HG03432 (cell line): ENCODE results near the gene MIER3.
"Not testable (repeated sequence)": the region's sequence is repeated elsewhere in the genome, so short reads cannot be mapped to it uniquely, and the experiment has no call there.

Source experiments
- ATAC-seq: cut with Tn5 transposase; IDR thresholded peaks from one replicate; pipeline ENCODE4 v1.9.1; 2021; ENCODE audit warnings: mild to moderate bottlenecking, moderate library complexity; ENCODE audit not compliant: unreplicated experiment

MIER3 gene

GRCh38 chr5:56951946-56952691, at the start of gene MIER3:
MIER3 (minus strand) TSS chr5:56952123; CDS start chr5:56952102, 21 bp downstream.
- peak; percentile 94 for ATAC-seq

- ATAC-seq = no peak
These were observed 43.7 kb upstream of the MIER3 start for GRCh38 chr5:56995596-56995995.

DNA sequence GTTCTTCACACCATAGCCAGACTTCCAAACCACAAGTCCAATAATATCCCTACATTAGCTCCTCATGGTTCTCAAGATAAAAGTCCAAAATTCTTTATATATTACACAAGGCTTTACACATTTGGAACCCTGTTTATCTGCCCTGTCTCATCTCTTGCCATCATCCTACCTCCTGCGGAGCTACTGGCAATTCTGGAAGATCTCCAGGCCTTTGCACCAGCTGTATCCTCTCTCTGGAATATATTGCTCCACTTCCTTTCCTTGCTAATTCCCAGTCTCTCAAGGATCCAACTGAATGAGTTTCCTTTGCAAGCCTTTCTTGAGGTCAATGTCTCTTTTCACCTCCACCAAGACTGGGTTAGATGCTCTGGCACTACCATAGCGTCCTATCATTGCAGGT, 41.3 kb upstream of the MIER3 start:
- no peak for ATAC-seq

GRCh38 chr5:56989676-56990075, 37.8 kb upstream of the MIER3 start:
- ATAC-seq = no peak

DNA sequence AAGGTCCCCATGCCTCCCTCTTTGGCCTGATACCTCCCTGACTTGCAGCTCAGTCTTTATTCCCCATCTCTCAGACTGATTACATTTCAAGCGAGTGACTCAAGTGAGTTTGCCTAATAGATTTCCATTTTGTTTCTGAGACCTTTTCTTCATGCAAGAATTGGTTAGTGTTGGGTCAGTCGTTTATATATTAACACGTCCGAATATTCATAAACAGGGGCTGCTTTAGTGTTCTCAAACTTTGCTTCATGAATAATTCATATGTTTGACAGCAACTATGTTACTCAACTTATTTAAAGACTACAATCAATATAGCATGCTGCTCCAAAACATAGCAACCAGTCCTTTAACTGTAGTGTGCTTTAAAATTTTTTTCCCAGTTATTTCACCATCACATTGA, 36.6 kb upstream of the MIER3 start:
- no peak for ATAC-seq

DNA sequence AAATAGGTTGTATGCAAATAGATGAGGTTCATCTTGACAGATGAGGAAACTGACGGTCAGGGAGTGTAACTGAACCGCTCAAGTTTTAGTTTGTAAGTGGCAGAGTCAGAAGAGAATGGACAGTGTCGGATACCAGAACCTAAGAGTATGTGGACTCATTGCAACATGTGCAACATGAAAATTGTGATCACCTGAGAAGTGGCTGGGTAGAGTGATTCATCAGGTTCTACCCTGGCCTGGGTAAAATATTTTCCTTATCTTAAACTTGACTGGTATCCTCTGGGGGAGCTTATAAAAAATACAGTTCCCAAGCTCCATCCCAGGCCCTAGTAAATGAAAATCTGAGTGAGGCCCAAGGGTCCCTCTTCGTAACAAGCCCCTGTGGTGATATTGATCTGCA, 35.2 kb upstream of the MIER3 start:
- no peak for ATAC-seq

- ATAC-seq = peak; percentile 39
These were observed 34.7 kb upstream of the MIER3 start for GRCh38 chr5:56986626-56986947.

DNA sequence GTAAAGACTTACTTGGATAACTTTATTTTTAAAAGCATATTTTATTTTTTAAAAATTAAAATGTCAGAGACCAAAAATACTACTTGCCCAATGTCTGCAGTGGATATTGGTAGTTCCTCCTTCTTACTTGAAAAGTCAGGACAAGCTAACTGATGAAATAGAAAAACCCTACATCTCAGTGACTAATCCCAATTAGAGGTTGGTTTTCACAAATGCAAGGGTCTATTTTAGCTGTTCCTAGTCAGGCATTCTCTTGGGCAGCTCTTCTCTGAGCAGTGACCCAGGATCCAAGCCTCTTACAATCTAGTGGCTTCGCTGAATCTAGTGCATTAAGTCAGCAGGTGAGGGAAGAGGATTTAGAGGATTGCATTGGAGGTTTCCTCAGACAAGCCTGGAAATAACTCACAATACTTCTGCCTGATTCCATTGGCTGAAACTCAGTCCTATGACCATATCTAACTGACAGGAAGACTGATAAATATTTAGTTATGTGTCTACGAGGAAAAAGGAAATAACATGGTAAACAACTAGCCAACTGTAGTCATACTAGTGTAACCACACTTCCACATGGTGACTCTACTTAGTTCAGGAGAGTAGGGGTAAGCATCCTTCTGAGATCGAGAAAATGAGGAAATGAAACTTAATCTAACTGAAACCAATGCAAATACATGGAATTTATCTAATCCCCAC, 34.2 kb upstream of the MIER3 start:
- peak; percentile 55 for ATAC-seq

DNA sequence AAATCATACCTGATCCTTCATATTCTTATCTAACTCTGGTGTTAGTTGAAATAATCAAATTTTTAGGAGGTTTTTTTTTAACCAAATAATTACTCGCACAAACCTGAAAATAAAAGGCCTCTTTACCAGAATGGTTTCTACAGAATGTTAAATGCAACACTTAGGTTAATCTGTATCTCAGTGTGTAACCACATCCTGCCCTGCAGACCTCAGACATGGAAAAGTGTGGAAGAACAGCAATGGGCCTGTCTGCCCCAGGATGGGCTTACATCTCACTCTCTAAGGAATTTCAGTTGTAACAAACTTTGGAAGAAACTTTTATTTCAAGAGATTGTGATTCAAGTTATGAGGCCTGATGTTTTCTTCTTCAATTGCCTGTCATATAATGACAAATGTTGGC, 32.5 kb upstream of the MIER3 start:
- ATAC-seq = no peak

DNA sequence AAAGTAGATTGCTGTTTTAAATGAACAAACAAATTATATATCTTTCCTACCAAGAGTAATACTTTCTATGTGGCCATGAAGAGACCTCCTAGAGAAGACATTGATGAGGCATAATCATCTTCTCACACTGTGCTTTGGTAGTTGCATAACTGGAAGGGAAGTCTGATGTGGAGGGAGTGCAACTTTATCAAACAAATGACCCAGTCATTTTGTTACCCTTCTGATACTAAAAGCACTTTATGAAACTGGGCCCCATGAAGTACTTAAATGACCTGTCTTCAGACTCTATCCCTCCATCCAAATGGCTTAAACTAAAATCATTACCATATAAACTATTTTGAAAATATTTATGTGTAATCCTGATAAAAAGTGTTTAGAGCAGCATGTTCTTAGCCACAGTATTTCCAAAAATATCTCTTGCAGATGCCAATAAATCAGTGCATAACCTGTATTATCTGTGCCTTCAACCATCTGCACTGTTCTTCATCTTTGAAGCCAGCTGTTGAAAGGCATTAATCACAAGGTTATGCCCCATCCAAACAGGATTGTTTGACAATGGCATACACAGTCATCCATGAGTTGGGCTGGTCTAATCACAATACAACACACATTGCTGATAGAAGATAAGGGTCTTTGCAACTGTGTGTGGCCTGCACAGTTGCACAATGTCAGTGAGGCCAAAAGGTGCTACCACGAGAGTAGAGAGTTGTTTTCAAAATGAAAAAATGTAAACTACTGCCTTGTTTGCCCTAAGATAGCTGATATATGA, 31.9 kb upstream of the MIER3 start:
- ATAC-seq = peak; percentile 69

- ATAC-seq = no peak
These were observed 29.8 kb upstream of the MIER3 start for GRCh38 chr5:56981548-56982315.

GRCh38 chr5:56979968-56980367, 28.0 kb upstream of the MIER3 start:
- no peak for ATAC-seq

DNA sequence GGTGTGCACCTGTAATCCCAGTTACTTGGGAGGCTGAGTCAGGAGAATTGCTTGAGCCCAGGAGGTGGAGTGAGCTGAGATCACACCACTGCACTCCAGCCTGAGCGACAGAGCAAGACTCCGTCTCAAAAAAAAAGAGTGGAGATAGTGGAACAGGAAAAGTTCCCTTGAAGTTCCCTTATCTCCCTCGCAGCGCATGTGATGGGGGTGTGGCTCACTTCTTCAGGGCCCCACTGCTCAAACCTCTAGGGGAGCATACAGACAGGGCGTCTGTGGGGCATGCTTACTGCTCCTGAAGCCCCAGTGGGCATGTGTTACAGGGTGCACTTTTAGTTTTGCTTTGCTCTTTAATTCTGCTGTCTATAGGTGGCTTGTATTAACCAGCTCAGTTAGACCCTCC, 27.6 kb upstream of the MIER3 start:
- ATAC-seq = not testable (repeated sequence)

DNA sequence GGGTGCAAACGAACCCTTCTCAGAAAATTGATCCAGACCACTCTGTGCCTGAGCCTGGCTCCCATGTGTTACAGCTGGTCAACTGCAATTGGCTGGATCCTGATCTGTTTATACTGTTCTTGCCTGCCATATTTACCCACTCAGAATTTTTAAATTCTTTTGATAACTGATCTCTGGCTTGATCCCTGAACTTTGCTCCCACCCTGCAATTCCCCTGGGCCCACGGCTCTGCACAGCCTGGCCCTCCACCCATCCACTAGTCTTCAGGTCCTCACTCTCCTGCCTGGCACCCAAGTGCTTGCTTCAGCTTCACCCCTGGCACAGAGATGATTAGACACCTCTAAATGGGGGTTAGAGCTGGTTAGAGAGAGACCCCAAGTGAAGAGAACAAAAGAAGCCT, 25.9 kb upstream of the MIER3 start:
- ATAC-seq = no peak

DNA sequence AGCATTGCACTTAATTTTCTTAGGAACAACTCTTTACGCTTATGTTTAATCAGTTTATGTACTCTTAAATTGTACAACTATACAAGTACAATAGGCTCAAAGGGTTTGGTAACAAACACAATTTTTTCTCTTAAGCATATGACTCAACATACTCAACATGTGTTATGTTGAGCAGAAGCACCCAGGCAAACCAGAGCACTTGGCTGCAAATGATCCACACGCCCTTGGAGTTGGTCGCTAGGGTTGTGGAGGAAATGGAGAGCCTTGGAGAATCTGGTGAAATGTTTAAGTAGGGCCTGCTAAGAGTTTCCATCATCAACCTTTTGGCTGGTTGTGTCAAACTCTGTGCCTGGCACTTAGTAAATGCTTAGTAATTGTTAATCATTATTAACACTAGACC, 25.1 kb upstream of the MIER3 start:
- no peak for ATAC-seq

DNA sequence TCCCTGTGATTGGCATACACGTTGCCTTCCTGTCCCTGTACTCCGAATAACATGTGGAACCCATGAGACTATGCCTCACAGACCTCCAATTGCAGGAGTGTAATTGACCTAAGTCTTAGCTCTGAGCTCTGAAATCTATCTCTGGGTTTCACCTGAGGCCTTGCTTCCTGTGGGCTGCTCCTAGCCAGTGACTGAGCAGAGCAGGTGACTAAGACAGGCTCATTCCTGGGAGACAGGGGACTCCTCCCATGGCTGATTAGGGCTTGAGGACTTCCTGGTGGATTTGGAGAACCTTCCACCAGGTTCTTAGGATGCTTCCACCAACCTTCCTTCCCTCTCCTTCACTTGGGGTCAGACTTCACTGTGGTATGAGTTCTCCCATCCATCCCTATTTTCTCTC, 22.3 kb upstream of the MIER3 start:
- ATAC-seq = no peak

GRCh38 chr5:56973473-56973872, 21.6 kb upstream of the MIER3 start:
- ATAC-seq = no peak

DNA sequence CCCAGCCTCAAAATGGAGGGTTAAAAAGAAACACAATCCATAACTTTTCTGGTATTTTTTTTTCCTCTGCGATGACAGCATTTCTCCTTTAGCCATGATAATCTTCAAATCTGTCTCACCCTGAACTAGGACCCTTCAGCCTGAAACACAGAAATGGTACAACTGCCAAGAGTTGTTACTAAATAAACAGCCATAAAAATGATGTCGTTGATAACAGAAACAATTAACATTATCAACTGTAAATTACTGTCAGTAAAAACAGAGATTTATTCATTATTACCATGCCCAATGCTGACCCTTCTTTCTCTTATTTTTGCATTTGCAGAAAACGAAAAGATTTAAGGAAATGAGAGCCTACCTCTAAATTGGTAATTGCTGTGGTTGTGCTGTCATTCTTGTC, 19.4 kb upstream of the MIER3 start:
- ATAC-seq = no peak

DNA sequence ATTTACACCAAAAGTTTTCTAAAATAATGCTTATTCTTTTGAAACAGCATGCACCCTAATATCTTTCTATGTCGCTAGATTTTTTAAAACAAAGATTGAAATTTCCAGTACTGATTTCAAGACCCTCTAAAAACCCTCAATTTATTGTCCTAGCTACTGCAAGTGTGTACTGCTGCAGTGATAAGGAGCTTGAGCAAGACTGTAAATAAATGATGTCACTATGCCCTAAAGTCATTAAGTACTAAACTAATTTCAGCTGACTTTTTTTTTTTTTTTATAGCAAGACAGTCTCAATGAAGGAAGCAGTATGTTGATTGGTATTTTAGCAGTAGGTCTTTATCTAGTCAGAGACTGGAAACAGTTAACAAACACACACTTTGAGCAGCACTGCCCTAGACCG, 12.2 kb upstream of the MIER3 start:
- ATAC-seq = no peak

- ATAC-seq = no peak
These were observed 11.3 kb upstream of the MIER3 start for GRCh38 chr5:56963246-56963645.

- ATAC-seq = no peak
These were observed 10.4 kb upstream of the MIER3 start for GRCh38 chr5:56962286-56962685.
